CD4-positive, alpha-beta memory T cell (primary cell): ENCODE results near the gene SNX33. TPM values are rescaled to one million over a fixed set of nuclear protein-coding genes. Genes with fewer than 3 reads are reported as not detected.

ENCODE experiments used
- CTCF ChIA-PET: fragments of 350-600 bp; sonication (Branson Sonifier 250); formaldehyde crosslinking; loops from one replicate; lab custom pipeline; 2021; ENCODE audit warnings: inconsistent platforms; ENCODE audit not compliant: partially characterized antibody; lab: Charles Lee
- POLR2A ChIA-PET: fragments of 350-600 bp; sonication (Branson Sonifier 250); formaldehyde crosslinking; loops from one replicate; lab custom pipeline; 2021; ENCODE audit not compliant: partially characterized antibody; lab: Charles Lee
- DNase-seq, 5 donors: peaks; one replicate each; pipeline versions ENCODE4 v3.0.0 to v3.0.0-alpha.2; 2020 to 2022; ENCODE audit warnings: mixed read lengths in 1 of 5
- H3K27ac ChIP-seq: one replicate; pipeline ENCODE4 v1.7.0; 2013; ENCODE audit warnings: low read depth, low read length
- H3K27me3 ChIP-seq: 2 replicates; pipeline ENCODE4 v1.7.0; 2013; ENCODE audit warnings: mild to moderate bottlenecking, low read length, moderate library complexity; ENCODE audit not compliant: insufficient read depth
- H3K36me3 ChIP-seq: 2 replicates; pipeline ENCODE4 v1.7.0; 2013; ENCODE audit warnings: mild to moderate bottlenecking, low read length, moderate library complexity; ENCODE audit not compliant: insufficient read depth
- H3K4me1 ChIP-seq: 2 replicates; pipeline ENCODE4 v1.7.0; 2013; ENCODE audit warnings: mild to moderate bottlenecking, low read length, moderate library complexity; ENCODE audit not compliant: insufficient read depth
- H3K4me3 ChIP-seq, 2 donors: one replicate each; pipeline ENCODE4 v1.7.0; 2013; ENCODE audit warnings: low read length in 2 of 2, mild to moderate bottlenecking in 1 of 2
- H3K9me3 ChIP-seq, 2 donors: one replicate each; pipeline ENCODE4 v1.7.0; 2013; ENCODE audit warnings: low read length in 2 of 2, control low read depth in 1 of 2; ENCODE audit not compliant: control insufficient read depth in 1 of 2
- H3K27ac Mint-ChIP-seq, 7 donors: one replicate each; pipeline ENCODE4 v1.8.0; 2020 to 2021; ENCODE audit warnings: mixed read lengths in 7 of 7, mild to moderate bottlenecking in 6 of 7, inconsistent platforms in 3 of 7, moderate library complexity in 3 of 7
- H3K27me3 Mint-ChIP-seq, 2 donors: one replicate each; pipeline ENCODE4 v1.8.0; 2020 to 2021; ENCODE audit warnings: mixed read lengths in 2 of 2
- H3K36me3 Mint-ChIP-seq, 2 donors: one replicate each; pipeline ENCODE4 v1.8.0; 2020 to 2021; ENCODE audit warnings: mixed read lengths in 2 of 2, inconsistent platforms in 1 of 2, mild to moderate bottlenecking in 1 of 2
- H3K4me1 Mint-ChIP-seq, 4 donors: one replicate each; pipeline ENCODE4 v1.8.0; 2020 to 2021; ENCODE audit warnings: mixed read lengths in 4 of 4, mild to moderate bottlenecking in 1 of 4
- H3K4me3 Mint-ChIP-seq, 8 donors: one replicate each; pipeline ENCODE4 v1.8.0; 2020 to 2021; ENCODE audit warnings: mixed read lengths in 8 of 8, mild to moderate bottlenecking in 7 of 8, moderate library complexity in 6 of 8, inconsistent platforms in 3 of 8
- H3K9me3 Mint-ChIP-seq, 8 donors: one replicate each; pipeline ENCODE4 v1.8.0; 2020 to 2021; ENCODE audit warnings: mixed read lengths in 8 of 8, mild to moderate bottlenecking in 5 of 8, inconsistent platforms in 3 of 8, moderate library complexity in 1 of 8
- intact Hi-C: fragments of 100-400 bp; cut with micrococcal nuclease; formaldehyde crosslinking; loops from one replicate; pipeline ENCODE4 v1.15.1; 2023
- polyA plus RNA-seq, 2 donors: library from polyadenylated mRNA; unstranded; fragments of 300-500 nt; fragmentation: Illumina TruSeq; gene quantifications; one replicate each; pipeline ENCODE4 v1.2.3, GENCODE V29; 2021
- total RNA-seq, 2 experiments: library from RNA; stranded (reverse); gene quantifications; one replicate each; pipeline ENCODE4 v1.2.3, GENCODE V29; 2021

Gene SNX33
- total and polyA plus RNA-seq, 4 experiments from 2014 or later = 0.33 to 3.8 (median 2.6) TPM

- intact Hi-C loops = loop anchor here (2.0 kb wide), 1 partner anchor 140 kb away; no protein-coding TSS in a partner anchor
- Histone ChIP-seq H3K36me3 (no peaks in the 10 kb centered on the region), H3K4me3 (peak overlapping the region; percentile 64 to 73), H3K4me1 (peaks cover 32% of the 10 kb centered on the region), H3K27me3 (no peaks in the 10 kb centered on the region), H3K27ac (peak overlapping the region; percentile 45), H3K9me3 (no peaks in the 10 kb centered on the region)
- ChIA-PET POLR2A (interaction anchor here (0.9 to 3.1 kb wide), 12 partner anchors 8 to 625 kb away, joined by 3 to 27 read pairs (median 10); partner anchors contain the start of genes IMP3, MAN2C1, PPCDC and PTPN9), CTCF (interaction anchor here (0.7 to 3.0 kb wide), 7 partner anchors 10 to 282 kb away, joined by 3 to 17 read pairs (median 4); partner anchors contain the start of genes MAN2C1, PTPN9 and SNUPN)
- peak overlapping the region in 6 of 7 donors; percentile 29 to 86 (median 72) for H3K27ac Mint-ChIP-seq
- DNase-seq = no peak
- H3K4me1 Mint-ChIP-seq = peaks cover 20 to 53% (median 37%) of the 10 kb centered on the region in 4 donors
- H3K4me3 Mint-ChIP-seq = peak overlapping the region; percentile 82 to 89 (median 87)
- H3K9me3 Mint-ChIP-seq = no peaks in the 10 kb centered on the region
- no peaks in the 10 kb centered on the region for H3K27me3 Mint-ChIP-seq
- H3K36me3 Mint-ChIP-seq = peaks cover 0 to 5% of the 10 kb centered on the region in 2 donors
These were observed 666 bp downstream of the SNX33 start for GRCh38 chr15:75648156-75649000.

- no peak overlapping the region for H3K4me3 ChIP-seq
- Mint-ChIP-seq H3K9me3 (no peaks in the 10 kb centered on the region), H3K27me3 (no peaks in the 10 kb centered on the region), H3K4me1 (peaks cover 17 to 53% (median 33%) of the 10 kb centered on the region in 4 donors), H3K27ac (peak overlapping the region in 5 of 7 donors; percentile 34 to 75 (median 67)), H3K4me3 (peak overlapping the region; percentile 63 to 89 (median 86)), H3K36me3 (peaks cover 0 to 5% of the 10 kb centered on the region in 2 donors)
- no peak for DNase-seq
- no peaks in the 10 kb centered on the region for H3K36me3 ChIP-seq
- H3K27ac ChIP-seq = no peak overlapping the region
- ChIA-PET CTCF (no interaction called here), POLR2A (interaction anchor here (1.0 to 2.2 kb wide), 2 partner anchors 9 to 31 kb away, joined by 4 to 10 read pairs; partner anchors contain the start of gene IMP3)
- no peaks in the 10 kb centered on the region for H3K9me3 ChIP-seq
- no peaks in the 10 kb centered on the region for H3K27me3 ChIP-seq
- intact Hi-C loops = loop anchor here (2.0 kb wide), 1 partner anchor 140 kb away; no protein-coding TSS in a partner anchor
- peaks cover 32% of the 10 kb centered on the region for H3K4me1 ChIP-seq
These were observed 1.5 kb downstream of the SNX33 start for GRCh38 chr15:75649045-75649761.

GRCh38 chr15:75649848-75650247 is 2.1 kb downstream of the SNX33 start:
- H3K4me3 ChIP-seq = no peak overlapping the region
- H3K27ac Mint-ChIP-seq = peak overlapping the region in 5 of 7 donors; percentile 1 to 75 (median 67)
- peak overlapping the region in 7 of 8 donors; percentile 5 to 83 (median 69) for H3K4me3 Mint-ChIP-seq
- H3K36me3 Mint-ChIP-seq = peaks cover 0 to 5% of the 10 kb centered on the region in 2 donors
- H3K27ac ChIP-seq = no peak overlapping the region
- intact Hi-C loops = loop anchor here (2.0 kb wide), 1 partner anchor 141 kb away; no protein-coding TSS in a partner anchor
- no peaks in the 10 kb centered on the region for H3K9me3 Mint-ChIP-seq
- H3K4me1 ChIP-seq = peaks cover 32% of the 10 kb centered on the region
- no peaks in the 10 kb centered on the region for H3K9me3 ChIP-seq
- POLR2A ChIA-PET = interaction anchor here (1.0 to 2.2 kb wide), 2 partner anchors 9 to 31 kb away, joined by 4 to 10 read pairs; partner anchors contain the start of gene IMP3
- CTCF ChIA-PET = no interaction called here
- no peak for DNase-seq
- H3K4me1 Mint-ChIP-seq = peaks cover 15 to 53% (median 33%) of the 10 kb centered on the region in 4 donors
- H3K27me3 ChIP-seq = no peaks in the 10 kb centered on the region
- no peaks in the 10 kb centered on the region for H3K36me3 ChIP-seq
- no peaks in the 10 kb centered on the region for H3K27me3 Mint-ChIP-seq

GRCh38 chr15:75650908-75651809 is 3.4 kb downstream of the SNX33 start:
- Mint-ChIP-seq H3K36me3 (peaks cover 0 to 5% of the 10 kb centered on the region in 2 donors), H3K4me3 (peak overlapping the region in 6 of 8 donors; percentile 7 to 72 (median 51)), H3K9me3 (no peaks in the 10 kb centered on the region), H3K27me3 (no peaks in the 10 kb centered on the region), H3K4me1 (peaks cover 15 to 52% (median 33%) of the 10 kb centered on the region in 4 donors), H3K27ac (peak overlapping the region in 6 of 7 donors; percentile 8 to 84 (median 61))
- no peak for DNase-seq
- CTCF ChIA-PET = interaction anchor here (0.6 to 0.7 kb wide), 2 partner anchors 11 to 13 kb away, joined by 3 read pairs; partner anchors contain the start of gene IMP3
- no peaks in the 10 kb centered on the region for H3K36me3 ChIP-seq
- no peak overlapping the region for H3K4me3 ChIP-seq
- peaks cover 32% of the 10 kb centered on the region for H3K4me1 ChIP-seq
- intact Hi-C loops = no loop called here
- POLR2A ChIA-PET = interaction anchor here (0.6 to 1.3 kb wide), 3 partner anchors 10 to 283 kb away, joined by 3 read pairs; partner anchors contain the start of genes IMP3 and MAN2C1
- H3K27me3 ChIP-seq = no peaks in the 10 kb centered on the region
- H3K27ac ChIP-seq = no peak overlapping the region
- H3K9me3 ChIP-seq = no peaks in the 10 kb centered on the region

- H3K4me3 Mint-ChIP-seq = peak overlapping the region in 4 of 8 donors; percentile 12 to 57 (median 27)
These were observed 4.3 kb downstream of the SNX33 start for GRCh38 chr15:75651810-75652543.

More at GRCh38 chr15:75651810-75652543, 4.3 kb downstream of the SNX33 start:
- Mint-ChIP-seq H3K27me3 (no peaks in the 10 kb centered on the region), H3K27ac (peak overlapping the region in 5 of 7 donors; percentile 36 to 86 (median 67)), H3K9me3 (no peaks in the 10 kb centered on the region), H3K4me1 (peaks cover 10 to 46% (median 26%) of the 10 kb centered on the region in 4 donors), H3K36me3 (peaks cover 0 to 3% of the 10 kb centered on the region in 2 donors)
- intact Hi-C loops = no loop called here
- POLR2A ChIA-PET = interaction anchor here (1.3 kb wide), 1 partner anchor 283 kb away, joined by 3 read pairs; the partner anchor contains the start of gene MAN2C1
- peaks cover 27% of the 10 kb centered on the region for H3K4me1 ChIP-seq
- no peak for DNase-seq
- CTCF ChIA-PET = interaction anchor here (0.6 kb wide), 1 partner anchor 14 kb away, joined by 3 read pairs; no protein-coding TSS in a partner anchor
- H3K36me3 ChIP-seq = no peaks in the 10 kb centered on the region
- H3K27me3 ChIP-seq = no peaks in the 10 kb centered on the region
- H3K27ac ChIP-seq = no peak overlapping the region
- H3K9me3 ChIP-seq = no peaks in the 10 kb centered on the region
- no peak overlapping the region for H3K4me3 ChIP-seq
